Measurements from ENCODE around the gene C6orf136. TPM values are rescaled to one million over a fixed set of nuclear protein-coding genes. Genes with fewer than 3 reads are reported as not detected.

C6orf136 gene
- total RNA-seq, 3 donors from 2014 or later (not counting 1 experiment from before 2014, with no cell fraction given) = 39.4 to 51.4 (median 50.9) TPM

DNA sequence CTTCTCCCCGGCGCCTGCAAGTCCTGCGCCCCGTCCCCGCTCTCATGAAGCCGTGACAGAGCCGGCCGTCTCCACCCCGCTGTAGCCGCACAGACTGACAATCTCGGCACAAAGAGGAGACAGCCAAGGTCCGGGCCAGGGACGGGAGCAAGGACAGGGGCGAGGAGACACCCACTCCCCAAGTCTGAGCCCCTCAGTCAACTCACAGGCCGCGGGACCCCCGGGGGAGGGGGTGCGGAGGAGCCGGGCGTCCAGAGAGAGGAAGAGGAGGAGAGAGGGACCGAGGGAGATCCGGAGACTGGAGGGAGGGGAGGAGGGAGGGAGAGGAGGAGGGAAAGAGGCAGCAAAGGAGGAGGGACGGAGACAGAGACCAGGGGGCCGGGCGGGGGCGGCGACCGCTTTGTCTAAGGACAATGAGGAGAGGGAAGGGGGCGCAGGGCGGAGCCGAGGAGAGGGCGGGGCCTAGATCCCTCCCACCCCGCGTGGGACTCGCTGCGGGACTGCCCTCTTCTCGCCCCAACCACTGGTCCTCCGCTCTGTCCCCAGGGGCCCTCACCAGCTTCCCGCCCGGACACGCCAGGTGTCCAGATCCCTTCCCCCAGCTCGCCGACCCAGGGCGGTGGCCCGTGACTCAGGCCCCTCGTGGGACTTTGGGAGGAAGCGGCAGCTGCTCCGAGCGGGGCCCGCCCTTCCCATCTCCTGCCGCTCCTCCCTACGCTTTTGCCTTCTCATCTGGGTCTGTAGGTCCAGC lies 40.1 kb downstream of the C6orf136 start:
- no peaks in the 10 kb centered on the region for H3K27me3 Mint-ChIP-seq (ENCODE audit: low read depth in 2 of 2)
- ATAC-seq = peak; percentile 25 to 45 (median 30)
- H3K27ac Mint-ChIP-seq = peak overlapping the region; percentile 91 to 98
- intact Hi-C loops (cut with micrococcal nuclease) = loop anchor here (1.0 to 2.0 kb wide), 2 partner anchors 30 to 40 kb away; partner anchors contain the start of genes C6orf136 and MDC1
- H3K4me1 Mint-ChIP-seq = peaks cover 63 to 80% of the 10 kb centered on the region in 2 donors
- H3K36me3 ChIP-seq (ENCODE audit: control insufficient read depth, insufficient read depth, low read length) = no peaks in the 10 kb centered on the region
- H3K4me1 ChIP-seq (ENCODE audit: control insufficient read depth, insufficient read depth, low read length) = peaks cover 68% of the 10 kb centered on the region
- peak overlapping the region; percentile 96 for H3K27ac ChIP-seq (ENCODE audit: low read length)
- peak overlapping the region; percentile 96 for H3K4me3 Mint-ChIP-seq
- under 1% methylated on average over 52 of the region's 52 CpGs for WGBS (ENCODE audit: insufficient coverage)
- peak; percentile 64 to 78 for DNase-seq
- TF ChIP-seq, protein P1, sequence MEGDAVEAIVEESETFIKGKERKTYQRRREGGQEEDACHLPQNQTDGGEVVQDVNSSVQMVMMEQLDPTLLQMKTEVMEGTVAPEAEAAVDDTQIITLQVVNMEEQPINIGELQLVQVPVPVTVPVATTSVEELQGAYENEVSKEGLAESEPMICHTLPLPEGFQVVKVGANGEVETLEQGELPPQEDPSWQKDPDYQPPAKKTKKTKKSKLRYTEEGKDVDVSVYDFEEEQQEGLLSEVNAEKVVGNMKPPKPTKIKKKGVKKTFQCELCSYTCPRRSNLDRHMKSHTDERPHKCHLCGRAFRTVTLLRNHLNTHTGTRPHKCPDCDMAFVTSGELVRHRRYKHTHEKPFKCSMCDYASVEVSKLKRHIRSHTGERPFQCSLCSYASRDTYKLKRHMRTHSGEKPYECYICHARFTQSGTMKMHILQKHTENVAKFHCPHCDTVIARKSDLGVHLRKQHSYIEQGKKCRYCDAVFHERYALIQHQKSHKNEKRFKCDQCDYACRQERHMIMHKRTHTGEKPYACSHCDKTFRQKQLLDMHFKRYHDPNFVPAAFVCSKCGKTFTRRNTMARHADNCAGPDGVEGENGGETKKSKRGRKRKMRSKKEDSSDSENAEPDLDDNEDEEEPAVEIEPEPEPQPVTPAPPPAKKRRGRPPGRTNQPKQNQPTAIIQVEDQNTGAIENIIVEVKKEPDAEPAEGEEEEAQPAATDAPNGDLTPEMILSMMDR (IDR thresholded peaks at IDR 0.05) = no peak
- no peaks in the 10 kb centered on the region for H3K9me3 Mint-ChIP-seq
- H3K27me3 ChIP-seq (ENCODE audit: control insufficient read depth, insufficient read depth, low read length) = no peaks in the 10 kb centered on the region
- peaks cover 13% of the 10 kb centered on the region for H3K36me3 Mint-ChIP-seq
- H3K4me3 ChIP-seq (ENCODE audit: low read length) = peak overlapping the region; percentile 96
- no peaks in the 10 kb centered on the region for H3K9me3 ChIP-seq (ENCODE audit: control insufficient read depth, insufficient read depth, low read length)

DNA sequence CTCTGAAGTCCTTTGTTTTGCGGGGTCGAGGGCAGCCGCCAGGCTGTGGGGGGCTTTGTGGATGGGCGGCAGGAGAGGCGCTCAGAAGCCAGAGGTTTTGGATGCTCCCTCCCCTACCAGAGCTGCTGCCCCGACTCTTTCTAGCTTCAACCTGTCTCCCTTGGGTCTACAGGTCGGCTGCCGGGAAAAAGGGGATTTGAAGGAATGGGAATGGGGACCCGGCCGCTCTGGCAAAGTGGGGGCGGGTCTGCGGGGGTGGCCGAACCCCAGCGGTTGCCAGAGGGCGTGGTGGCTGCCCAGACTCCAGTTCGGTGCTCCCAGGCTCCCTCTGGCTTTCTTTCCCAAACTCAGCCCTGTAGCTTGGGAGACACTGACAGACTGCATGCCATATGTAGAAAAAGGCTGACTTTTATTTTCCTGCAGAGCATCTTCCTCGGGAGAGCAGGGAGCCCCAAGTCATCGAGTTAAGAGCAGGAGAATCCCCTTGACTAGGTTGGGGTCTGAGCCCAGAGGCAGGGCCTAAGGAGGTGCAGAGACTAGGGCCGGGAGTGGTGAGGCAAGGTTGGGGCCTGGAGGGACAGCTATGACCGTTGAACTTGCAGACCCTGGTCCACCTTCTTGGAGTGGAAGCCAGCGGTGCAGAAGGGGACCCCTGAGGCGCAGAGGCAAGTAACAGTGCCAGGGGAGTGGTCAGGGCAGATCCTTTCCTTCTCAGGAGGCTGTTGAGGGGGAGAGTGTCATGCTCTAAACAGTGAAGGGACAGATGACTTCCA lies 40.9 kb downstream of the C6orf136 start:
- Mint-ChIP-seq H3K27me3 (ENCODE audit: low read depth in 2 of 2) (no peaks in the 10 kb centered on the region), H3K9me3 (no peaks in the 10 kb centered on the region), H3K4me1 (peaks cover 55 to 73% of the 10 kb centered on the region in 2 donors), H3K36me3 (peaks cover 13% of the 10 kb centered on the region), H3K27ac (peak overlapping the region; percentile 91 to 98), H3K4me3 (peak overlapping the region; percentile 96)
- intact Hi-C loops (cut with micrococcal nuclease) = loop anchor here (1.0 to 2.0 kb wide), 2 partner anchors 29 to 41 kb away; partner anchors contain the start of genes C6orf136 and MDC1
- WGBS (ENCODE audit: insufficient coverage) = 28% methylated on average over 21 of the region's 22 CpGs
- no peak for DNase-seq
- H3K36me3 ChIP-seq (ENCODE audit: control insufficient read depth, insufficient read depth, low read length) = no peaks in the 10 kb centered on the region
- peak overlapping the region; percentile 96 for H3K27ac ChIP-seq (ENCODE audit: low read length)
- H3K27me3 ChIP-seq (ENCODE audit: control insufficient read depth, insufficient read depth, low read length) = no peaks in the 10 kb centered on the region
- H3K4me1 ChIP-seq (ENCODE audit: control insufficient read depth, insufficient read depth, low read length) = peaks cover 63% of the 10 kb centered on the region
- TF ChIP-seq, protein P1 (IDR thresholded peaks at IDR 0.05) = no peak
- no peak for ATAC-seq
- no peaks in the 10 kb centered on the region for H3K9me3 ChIP-seq (ENCODE audit: control insufficient read depth, insufficient read depth, low read length)
- H3K4me3 ChIP-seq (ENCODE audit: low read length) = peak overlapping the region; percentile 96

DNA sequence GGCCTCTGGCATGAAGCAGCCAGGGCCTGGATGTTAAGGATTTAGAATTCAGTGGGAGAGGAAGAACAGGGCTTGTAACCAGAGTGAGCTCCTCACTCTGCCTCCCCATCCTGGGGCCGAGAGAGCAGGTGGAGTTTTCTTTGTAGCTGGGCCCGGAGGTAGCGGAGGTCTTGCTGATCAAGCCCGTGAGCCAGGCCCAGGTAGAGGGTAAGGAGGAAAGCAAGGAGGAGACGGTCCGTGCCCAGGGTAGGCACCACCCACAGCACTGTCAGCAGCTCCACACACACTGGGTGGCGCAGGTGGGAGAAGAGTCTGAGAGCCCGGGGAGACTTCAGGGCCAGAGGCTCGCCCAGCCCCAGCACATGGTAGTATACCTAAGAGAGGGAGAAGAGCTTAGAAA lies 41.6 kb downstream of the C6orf136 start:
- no peaks in the 10 kb centered on the region for H3K36me3 ChIP-seq (ENCODE audit: control insufficient read depth, insufficient read depth, low read length)
- TF ChIP-seq, protein P1 (IDR thresholded peaks at IDR 0.05) = no peak
- peaks cover 51 to 70% of the 10 kb centered on the region in 2 donors for H3K4me1 Mint-ChIP-seq
- WGBS (ENCODE audit: insufficient coverage) = 72% methylated on average over 8 of the region's 9 CpGs
- DNase-seq (peak in 1 of 2 donors; percentile 29), ATAC-seq (no peak)
- no peaks in the 10 kb centered on the region for H3K27me3 Mint-ChIP-seq (ENCODE audit: low read depth in 2 of 2)
- H3K36me3 Mint-ChIP-seq = peaks cover 13% of the 10 kb centered on the region
- peak overlapping the region; percentile 91 to 98 for H3K27ac Mint-ChIP-seq
- intact Hi-C loops (cut with micrococcal nuclease) = no loop called here
- peaks cover 56% of the 10 kb centered on the region for H3K4me1 ChIP-seq (ENCODE audit: control insufficient read depth, insufficient read depth, low read length)
- no peaks in the 10 kb centered on the region for H3K9me3 Mint-ChIP-seq
- peak overlapping the region; percentile 96 for H3K27ac ChIP-seq (ENCODE audit: low read length)
- H3K4me3 ChIP-seq (ENCODE audit: low read length) = peak overlapping the region; percentile 96
- H3K9me3 ChIP-seq (ENCODE audit: control insufficient read depth, insufficient read depth, low read length) = no peaks in the 10 kb centered on the region
- H3K27me3 ChIP-seq (ENCODE audit: control insufficient read depth, insufficient read depth, low read length) = no peaks in the 10 kb centered on the region
- peak overlapping the region; percentile 96 for H3K4me3 Mint-ChIP-seq
